ENCODE data around the gene TMEM190. TPM values are rescaled to one million over a fixed set of nuclear protein-coding genes. Genes with fewer than 3 reads are reported as not detected.

The TMEM190 gene
- total RNA-seq, 1 experiment from 2014 or later: not detected

DNA sequence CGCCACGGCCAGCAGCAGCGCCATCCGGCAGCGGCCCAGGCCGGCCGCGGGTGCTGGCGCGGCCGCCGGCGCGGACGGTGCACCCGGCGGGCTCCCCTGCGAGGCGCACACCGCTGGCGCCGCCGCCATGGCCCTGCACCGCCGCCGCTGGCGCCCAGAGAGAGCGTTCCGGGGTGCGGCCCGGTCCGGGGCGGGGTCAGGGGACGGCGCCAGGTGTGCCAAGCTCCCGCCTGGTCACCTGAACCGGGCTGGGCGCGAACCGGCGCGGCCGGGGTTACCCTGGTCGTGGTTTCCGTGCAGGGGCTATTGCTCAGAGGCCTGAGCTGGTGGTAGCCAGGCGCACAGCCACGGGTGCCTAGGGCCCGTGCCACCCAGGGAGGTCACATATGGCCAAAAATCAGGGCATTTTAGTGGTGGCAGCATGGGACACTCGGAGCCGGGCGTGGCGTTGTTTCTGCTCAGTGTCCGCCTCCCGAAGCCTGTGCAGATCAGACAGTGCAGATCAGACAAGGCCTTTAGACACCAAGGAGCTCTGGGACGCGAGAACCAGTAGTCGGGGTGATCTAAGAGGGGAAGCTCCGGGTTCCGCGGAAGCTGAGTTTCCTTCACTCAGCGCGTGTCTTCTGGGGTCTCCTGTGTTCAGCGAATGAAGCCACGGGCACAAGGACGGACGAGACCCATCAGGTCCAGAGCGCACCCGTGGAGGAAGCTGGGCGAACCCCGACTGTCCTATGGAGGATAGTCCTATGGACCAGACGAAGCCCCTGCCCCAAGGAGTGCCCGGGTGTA lies 7.7 kb downstream of the TMEM190 start, which contains the start of gene TMEM238:
Gene TMEM238 (minus strand): TSS at position 162 of the 789 bp plus-strand sequence. CDS start 33 bp downstream, at position 129.
- Histone ChIP-seq H3K9me2 (ENCODE audit: insufficient read depth) (no peaks in the 10 kb centered on the region), H3K79me2 (ENCODE audit: insufficient read depth, low read length) (peaks cover 61% of the 10 kb centered on the region), H3K4me1 (ENCODE audit: control insufficient read depth in 1 of 2, insufficient read depth in 2 of 2, low read length in 2 of 2) (peaks cover 6 to 56% of the 10 kb centered on the region in 2 experiments; a peak in 3 of 4 replicates), H2AFZ (ENCODE audit: low read depth, low read length, poor library complexity, severe bottlenecking) (no peak within 1 kb of the TSS), H3K27ac (ENCODE audit: low read depth, low read length) (peak within 1 kb of the TSS; percentile 99), H3K27me3 (ENCODE audit: insufficient read depth, low read length) (no peaks in the 10 kb centered on the region), H3K4me2 (ENCODE audit: low read length) (peak within 1 kb of the TSS; percentile 99), H3K36me3 (ENCODE audit: control insufficient read depth in 1 of 2, insufficient read depth in 2 of 2, low read length in 2 of 2) (peaks cover 17 to 34% of the 10 kb centered on the region in 2 experiments), H3K9ac (ENCODE audit: low read length) (peak within 1 kb of the TSS; percentile 94), H3K9me3 (ENCODE audit: control insufficient read depth in 1 of 2, insufficient read depth in 1 of 2, low read depth in 1 of 2, low read length in 2 of 2) (no peaks in the 10 kb centered on the region), H3K4me3 (replicated peaks in 1 of 2; ENCODE audit: low read depth in 1 of 2, low read length in 2 of 2) (peak within 1 kb of the TSS; percentile 99 to 100), H4K20me1 (ENCODE audit: insufficient read depth) (peaks cover 29% of the 10 kb centered on the region; the same call in 1 of the 2 replicates)
- no peak for DNase-seq (ENCODE audit: low read depth, low spot score)
- intact Hi-C loops (cut with micrococcal nuclease): loop anchor here (2.0 to 5.0 kb wide), 2 partner anchors 46 to 82 kb away; partner anchors contain the start of gene KMT5C
- ChIA-PET CTCF (interaction anchor here (0.9 to 1.7 kb wide), 5 partner anchors 57 to 243 kb away, joined by 3 to 12 read pairs (median 3); no protein-coding TSS in a partner anchor), RAD21 (ENCODE audit: low non-redundant PET in 1 of 2, low total read pairs in 2 of 2, uncharacterized antibody in 2 of 2, unreplicated experiment in 2 of 2) (interaction anchor here (0.6 to 1.2 kb wide), 3 partner anchors 45 to 125 kb away, joined by 4 to 11 read pairs (median 4); partner anchors contain the start of genes KMT5C (in 1 of the 2) and PPP6R1 (in 1 of the 2)), POLR2A (interaction anchor here (0.7 to 2.9 kb wide), 13 partner anchors 9 to 270 kb away, joined by 3 to 13 read pairs (median 5); partner anchors contain the start of genes HSPBP1, PPP6R1 and UBE2S)
- TF ChIP-seq ZBTB33 (IDR thresholded peaks at IDR 0.05; ENCODE audit: extremely low read depth, insufficient replicate concordance, low read length) (no peak), EGR1 (IDR thresholded peaks at IDR 0.05; ENCODE audit: low read depth) (no peak), POLR2AphosphoS5 (IDR thresholded peaks at IDR 0.05; ENCODE audit: low read depth, low read length) (peak; percentile 45), ZFX (IDR thresholded peaks at IDR 0.05) (peak; percentile 85), SIN3A (IDR thresholded peaks at IDR 0.05; ENCODE audit: low read depth) (peak; percentile 48; the same call in 1 of the 2 replicates), MAX (IDR thresholded peaks at IDR 0.05) (peak; percentile 60)
- BruUV-seq (replicated peaks): no TSS peak
- ATAC-seq: peak; percentile 41
